K562 (cell line): ENCODE results near the gene MYO18A. TPM values are rescaled to one million over a fixed set of nuclear protein-coding genes. Genes with fewer than 3 reads are reported as not detected.

Source experiments
- MTA3 ChIP-seq: fragments of 450-650 bp; formaldehyde crosslinking; IDR thresholded peaks from 2 replicates; pipeline ENCODE4 v1.6.1; 2017; ENCODE audit warnings: mild to moderate bottlenecking, borderline replicate concordance
- MYC ChIP-seq, 2 experiments: fragments of 250-450 bp in 1 of 2; sonication (Bioruptor Pico) in 1 of 2; IDR thresholded peaks; 2 replicates each; pipeline versions ENCODE4 v1.5.1 to v1.6.1; 2012 to 2021; ENCODE audit warnings: low read depth in 2 of 2, borderline replicate concordance in 1 of 2, improper control_type of control experiment in 1 of 2, low read length in 1 of 2, mild to moderate bottlenecking in 1 of 2, moderate library complexity in 1 of 2
- RCOR1 ChIP-seq, 2 experiments: IDR thresholded peaks; 2 replicates each; pipeline ENCODE4 v1.6.1; 2012; ENCODE audit warnings: low read depth in 2 of 2, low read length in 2 of 2, borderline replicate concordance in 1 of 2, improper control_type of control experiment in 1 of 2
- TCF7 ChIP-seq: sonication (generic); IDR thresholded peaks from 2 replicates; pipeline ENCODE4 v1.6.1; 2016; ENCODE audit warnings: antibody characterized with exemption, borderline replicate concordance
- YBX1 ChIP-seq: fragments of 450-650 bp; IDR thresholded peaks from 2 replicates; pipeline ENCODE4 v1.7.1; 2016; ENCODE audit warnings: mild to moderate bottlenecking
- ZNF197 ChIP-seq: fragments of 200-800 bp; sonication (Bioruptor generic); IDR thresholded peaks from 2 replicates; pipeline ENCODE4 v1.6.1; 2016; ENCODE audit warnings: low read depth, missing genetic modification characterization, missing compliant biosample characterization
- ZNF253 ChIP-seq: fragments of 250-450 bp; sonication (Bioruptor Pico); conservative IDR thresholded peaks from 2 replicates; pipeline ENCODE4 v1.6.1; 2021; ENCODE audit warnings: mild to moderate bottlenecking
- polyA plus RNA-seq, 8 experiments: library from polyadenylated mRNA; depleted of rRNA in 4 of 8; stranded (reverse) in 5 of 8; unstranded in 3 of 8; fragments of >200 nt; fragmentation: Nextera tagmentation in 2 of 8; fragmentation: Illumina TruSeq in 1 of 8; extraction: Ambion mirVana in 2 of 8; extraction: Trizol in 1 of 8; gene quantifications; 2 replicates each; pipeline versions ENCODE4 v1.2.1 to v1.2.3, GENCODE V29; 2011 to 2014; ENCODE audit warnings: inconsistent platforms in 1 of 8, missing spikeins in 1 of 8
- total RNA-seq, 7 experiments: library from RNA; depleted of rRNA in 6 of 7; stranded (reverse); fragments of >200 nt in 6 of 7; fragmentation: Illumina TruSeq in 2 of 7; extraction: Trizol in 2 of 7; gene quantifications; 2 replicates each; pipeline versions ENCODE4 v1.2.1 to v1.2.3, GENCODE V29; 2011 to 2021; ENCODE audit warnings: low replicate concordance in 1 of 7
- TF ChIP-seq, protein P1 (sequence below), 2 experiments: fragments of 450-650 bp in 1 of 2; sonication (generic) in 1 of 2; formaldehyde crosslinking; conservative IDR thresholded peaks; 2 replicates each; pipeline versions ENCODE4 v1.4.0 to v1.8.1; 2020 to 2022; ENCODE audit warnings: mild to moderate bottlenecking in 1 of 2, missing genetic modification reagents in 1 of 2
- TF ChIP-seq, protein P2 (sequence below): fragments of 200-800 bp; sonication (Bioruptor generic); IDR thresholded peaks from 2 replicates; pipeline ENCODE4 v1.6.1; 2017; ENCODE audit warnings: missing genetic modification characterization, missing compliant biosample characterization
- TF ChIP-seq, protein P3 (sequence below): fragments of 450-650 bp; formaldehyde crosslinking; IDR thresholded peaks from 2 replicates; pipeline ENCODE4 v1.4.0; 2020; ENCODE audit warnings: mild to moderate bottlenecking
- TF ChIP-seq, protein P4 (sequence below): fragments of 250-450 bp; sonication (Bioruptor Pico); IDR thresholded peaks from 2 replicates; pipeline ENCODE4 v1.5.0; 2021; ENCODE audit warnings: mild to moderate bottlenecking, moderate library complexity
- TF ChIP-seq, protein P5 (sequence below): fragments of 450-650 bp; conservative IDR thresholded peaks from 2 replicates; pipeline ENCODE4 v1.6.1; 2016; ENCODE audit warnings: missing genetic modification characterization, low read depth, mild to moderate bottlenecking, missing compliant biosample characterization, moderate library complexity
- TF ChIP-seq, protein P6 (sequence below): sonication (generic); formaldehyde crosslinking; IDR thresholded peaks from 2 replicates; pipeline ENCODE4 v1.9.0; 2022; ENCODE audit warnings: mild to moderate bottlenecking, missing genetic modification reagents

MYO18A gene
- total and polyA plus RNA-seq, 9 of the 15 experiments (the other 6 are each of a cell fraction or from before 2014, with no cell fraction given) = 2.5 to 65.4 (median 17.1) TPM

DNA sequence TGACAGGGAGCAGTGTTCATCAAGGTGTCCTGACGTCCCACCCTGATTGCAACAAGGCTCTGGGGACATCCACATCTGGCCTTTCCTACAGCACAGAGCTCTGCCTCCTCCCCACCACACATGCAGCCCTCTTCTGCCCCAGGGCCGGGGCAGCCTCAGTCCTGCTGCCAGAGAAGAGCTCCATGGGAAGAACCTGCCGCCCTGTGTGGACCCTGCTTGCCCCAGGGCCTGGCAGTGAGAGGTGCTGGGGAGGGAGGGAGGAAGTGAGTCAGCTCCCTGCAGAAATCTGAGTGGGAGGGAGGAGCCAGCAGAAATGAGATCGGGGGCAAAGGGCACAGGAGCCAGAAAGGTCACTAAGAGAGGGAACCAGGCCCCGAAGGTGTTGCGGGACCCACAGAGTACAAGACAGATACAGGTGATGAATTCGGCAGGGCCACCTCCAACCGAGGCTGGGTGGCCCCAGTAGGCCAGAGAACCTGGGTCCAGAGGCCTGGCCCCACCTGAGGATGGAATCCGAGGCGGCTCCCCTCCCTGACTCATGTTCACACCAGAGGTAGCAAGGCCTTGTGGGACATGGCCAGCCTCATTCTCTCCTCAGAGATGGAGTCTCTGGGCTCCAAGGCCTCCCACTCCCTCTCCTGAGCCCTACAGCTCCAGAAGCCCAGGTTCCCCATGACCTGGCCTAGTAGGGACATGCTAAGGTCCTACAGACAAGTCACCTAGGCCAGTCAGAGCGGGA is 24.8 kb downstream of the MYO18A start (continued):
- TF ChIP-seq MYC (IDR thresholded peaks at IDR 0.05; ENCODE audit: low read depth, low read length) (no peak), MYC (CRISPR knock-in tag; IDR thresholded peaks at IDR 0.05; ENCODE audit: borderline replicate concordance, low read depth) (no peak), YBX1 (no peak), TCF7 (no peak), MTA3 (0 out of 2 replicates have a peak, but pooled peaks have one; percentile 19), ZNF253 (CRISPR knock-in tag) (no peak), ZNF197 (CRISPR knock-in tag) (no peak), RCOR1 (IDR thresholded peaks at IDR 0.05; ENCODE audit: borderline replicate concordance in 1 of 2, low read depth in 2 of 2, low read length in 2 of 2) (peak in 1 of 2 experiments; percentile 88; a peak in 3 of 4 replicates)
- TF ChIP-seq, protein P1, sequence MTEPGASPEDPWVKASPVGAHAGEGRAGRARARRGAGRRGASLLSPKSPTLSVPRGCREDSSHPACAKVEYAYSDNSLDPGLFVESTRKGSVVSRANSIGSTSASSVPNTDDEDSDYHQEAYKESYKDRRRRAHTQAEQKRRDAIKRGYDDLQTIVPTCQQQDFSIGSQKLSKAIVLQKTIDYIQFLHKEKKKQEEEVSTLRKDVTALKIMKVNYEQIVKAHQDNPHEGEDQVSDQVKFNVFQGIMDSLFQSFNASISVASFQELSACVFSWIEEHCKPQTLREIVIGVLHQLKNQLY (CRISPR knock-in tag; conservative IDR thresholded peaks at IDR 0.05) = no peak
- TF ChIP-seq, protein P2, sequence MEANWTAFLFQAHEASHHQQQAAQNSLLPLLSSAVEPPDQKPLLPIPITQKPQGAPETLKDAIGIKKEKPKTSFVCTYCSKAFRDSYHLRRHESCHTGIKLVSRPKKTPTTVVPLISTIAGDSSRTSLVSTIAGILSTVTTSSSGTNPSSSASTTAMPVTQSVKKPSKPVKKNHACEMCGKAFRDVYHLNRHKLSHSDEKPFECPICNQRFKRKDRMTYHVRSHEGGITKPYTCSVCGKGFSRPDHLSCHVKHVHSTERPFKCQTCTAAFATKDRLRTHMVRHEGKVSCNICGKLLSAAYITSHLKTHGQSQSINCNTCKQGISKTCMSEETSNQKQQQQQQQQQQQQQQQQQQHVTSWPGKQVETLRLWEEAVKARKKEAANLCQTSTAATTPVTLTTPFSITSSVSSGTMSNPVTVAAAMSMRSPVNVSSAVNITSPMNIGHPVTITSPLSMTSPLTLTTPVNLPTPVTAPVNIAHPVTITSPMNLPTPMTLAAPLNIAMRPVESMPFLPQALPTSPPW = peak; percentile 59
- TF ChIP-seq, protein P3, sequence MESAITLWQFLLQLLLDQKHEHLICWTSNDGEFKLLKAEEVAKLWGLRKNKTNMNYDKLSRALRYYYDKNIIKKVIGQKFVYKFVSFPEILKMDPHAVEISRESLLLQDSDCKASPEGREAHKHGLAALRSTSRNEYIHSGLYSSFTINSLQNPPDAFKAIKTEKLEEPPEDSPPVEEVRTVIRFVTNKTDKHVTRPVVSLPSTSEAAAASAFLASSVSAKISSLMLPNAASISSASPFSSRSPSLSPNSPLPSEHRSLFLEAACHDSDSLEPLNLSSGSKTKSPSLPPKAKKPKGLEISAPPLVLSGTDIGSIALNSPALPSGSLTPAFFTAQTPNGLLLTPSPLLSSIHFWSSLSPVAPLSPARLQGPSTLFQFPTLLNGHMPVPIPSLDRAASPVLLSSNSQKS (CRISPR knock-in tag) = no peak
- TF ChIP-seq, protein P4, sequence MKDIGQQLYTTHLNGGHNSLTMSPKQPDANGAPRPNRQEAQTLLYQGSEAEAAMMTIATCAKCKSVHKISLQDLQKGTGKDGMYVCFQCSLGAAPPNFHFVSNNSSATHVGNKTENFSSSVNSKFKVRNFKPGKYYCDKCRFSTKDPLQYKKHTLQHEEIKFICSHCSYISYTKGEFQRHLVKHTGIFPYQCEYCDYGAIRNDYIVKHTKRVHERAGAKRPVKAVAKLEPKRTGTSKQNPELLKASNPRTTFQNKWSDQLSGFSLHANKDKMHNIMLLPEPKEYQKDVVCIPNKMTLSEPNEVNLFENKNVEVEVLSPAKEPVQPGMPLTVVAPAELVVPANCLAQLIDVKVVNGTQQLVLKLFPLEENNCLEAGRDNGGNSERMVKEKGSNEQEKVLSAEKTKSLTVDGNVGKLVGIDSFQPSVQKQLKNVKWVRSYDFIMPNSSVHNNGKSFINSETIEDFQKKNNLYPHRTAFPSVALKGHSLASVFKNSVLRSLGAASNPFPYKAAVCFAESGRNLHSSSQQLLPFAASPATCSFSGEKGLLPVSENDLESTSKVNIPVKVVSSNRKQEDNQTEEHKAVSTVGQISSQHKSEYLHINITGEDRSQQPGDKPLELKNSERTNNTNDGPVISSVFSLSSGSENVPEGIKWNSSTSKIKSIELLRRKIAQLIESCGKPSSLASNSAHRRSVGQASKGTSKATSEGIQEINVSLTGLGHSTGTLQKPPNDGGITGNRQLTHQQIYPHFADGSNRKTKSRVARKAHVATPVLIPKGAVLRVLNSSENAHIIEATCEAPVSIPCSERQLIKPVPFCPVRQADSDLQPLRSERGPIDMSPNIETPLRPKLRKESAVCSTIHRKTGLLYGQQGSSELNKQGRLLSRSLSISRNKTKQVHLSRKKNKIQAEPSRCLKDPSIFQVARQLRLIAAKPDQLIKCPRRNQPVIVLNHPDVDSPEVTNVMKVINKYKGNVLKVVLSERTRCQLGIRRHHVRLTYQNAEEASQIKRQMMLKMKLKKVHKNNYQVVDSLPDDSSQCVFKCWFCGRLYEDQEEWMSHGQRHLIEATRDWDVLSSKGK (CRISPR knock-in tag) = no peak
- TF ChIP-seq, protein P5, sequence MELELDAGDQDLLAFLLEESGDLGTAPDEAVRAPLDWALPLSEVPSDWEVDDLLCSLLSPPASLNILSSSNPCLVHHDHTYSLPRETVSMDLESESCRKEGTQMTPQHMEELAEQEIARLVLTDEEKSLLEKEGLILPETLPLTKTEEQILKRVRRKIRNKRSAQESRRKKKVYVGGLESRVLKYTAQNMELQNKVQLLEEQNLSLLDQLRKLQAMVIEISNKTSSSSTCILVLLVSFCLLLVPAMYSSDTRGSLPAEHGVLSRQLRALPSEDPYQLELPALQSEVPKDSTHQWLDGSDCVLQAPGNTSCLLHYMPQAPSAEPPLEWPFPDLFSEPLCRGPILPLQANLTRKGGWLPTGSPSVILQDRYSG (tag) = no peak
- TF ChIP-seq, protein P6, sequence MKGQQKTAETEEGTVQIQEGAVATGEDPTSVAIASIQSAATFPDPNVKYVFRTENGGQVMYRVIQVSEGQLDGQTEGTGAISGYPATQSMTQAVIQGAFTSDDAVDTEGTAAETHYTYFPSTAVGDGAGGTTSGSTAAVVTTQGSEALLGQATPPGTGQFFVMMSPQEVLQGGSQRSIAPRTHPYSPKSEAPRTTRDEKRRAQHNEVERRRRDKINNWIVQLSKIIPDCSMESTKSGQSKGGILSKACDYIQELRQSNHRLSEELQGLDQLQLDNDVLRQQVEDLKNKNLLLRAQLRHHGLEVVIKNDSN (CRISPR knock-in tag) = no peak
